ENCODE results near the gene GPR157. TPM values are rescaled to one million over a fixed set of nuclear protein-coding genes. Genes with fewer than 3 reads are reported as not detected.
"Not testable (repeated sequence)": the region's sequence is repeated elsewhere in the genome, so short reads cannot be mapped to it uniquely, and the experiment has no call there.

GPR157 gene, protein sequence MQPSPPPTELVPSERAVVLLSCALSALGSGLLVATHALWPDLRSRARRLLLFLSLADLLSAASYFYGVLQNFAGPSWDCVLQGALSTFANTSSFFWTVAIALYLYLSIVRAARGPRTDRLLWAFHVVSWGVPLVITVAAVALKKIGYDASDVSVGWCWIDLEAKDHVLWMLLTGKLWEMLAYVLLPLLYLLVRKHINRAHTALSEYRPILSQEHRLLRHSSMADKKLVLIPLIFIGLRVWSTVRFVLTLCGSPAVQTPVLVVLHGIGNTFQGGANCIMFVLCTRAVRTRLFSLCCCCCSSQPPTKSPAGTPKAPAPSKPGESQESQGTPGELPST
- 4.1 TPM for total RNA-seq (ENCODE audit: insufficient read depth, low replicate concordance)

- no peak for DNase-seq (ENCODE audit: low spot score)
Observed at GRCh38 chr1:9128520-9129265, at the start of gene GPR157. GPR157 (minus strand) TSS chr1:9129102; CDS start chr1:9129027, 75 bp downstream.

DNA sequence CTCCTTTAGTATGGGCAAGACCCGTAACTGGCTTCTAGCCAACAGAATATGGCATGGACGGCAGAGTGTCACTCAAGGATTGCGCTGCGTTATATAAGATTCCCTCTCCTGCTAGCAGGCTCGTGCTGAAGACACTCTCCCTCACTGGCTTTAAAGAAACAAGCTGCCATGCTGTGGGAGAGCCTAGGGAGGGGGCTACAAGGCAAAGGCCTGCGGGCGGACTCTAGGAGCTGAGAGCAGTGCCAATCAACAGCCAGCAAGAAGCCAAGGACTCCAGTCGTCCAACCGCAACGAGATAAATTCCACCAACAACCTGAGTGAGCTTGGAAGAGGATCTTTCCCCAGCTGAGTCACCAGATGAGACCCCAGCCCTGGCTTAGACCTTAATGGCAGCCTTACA lies 45.9 kb upstream of the GPR157 start:
- DNase-seq (ENCODE audit: low spot score): no peak

DNA sequence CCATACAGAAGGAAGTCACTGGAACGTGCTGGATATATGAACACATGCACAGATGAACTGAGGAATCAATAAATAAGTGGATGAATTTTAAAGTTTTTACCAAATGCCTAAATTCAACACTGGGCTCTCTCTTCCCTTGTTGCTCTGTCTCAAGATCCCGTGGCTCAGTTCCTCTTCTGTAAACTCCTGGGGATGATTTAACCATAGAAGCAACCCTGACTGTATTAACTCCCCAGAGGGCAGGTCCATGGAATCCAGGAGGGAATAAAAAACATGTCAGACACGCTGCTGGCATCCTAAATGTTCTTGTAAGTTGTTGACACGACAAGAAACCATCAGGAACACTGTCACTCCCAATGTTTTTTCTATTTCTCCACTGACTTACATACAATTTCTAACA lies 45.3 kb upstream of the GPR157 start:
- DNase-seq (ENCODE audit: low spot score): no peak

- no peak for DNase-seq (ENCODE audit: low spot score)
Observed at GRCh38 chr1:9169601-9170137, 40.8 kb upstream of the GPR157 start.

DNA sequence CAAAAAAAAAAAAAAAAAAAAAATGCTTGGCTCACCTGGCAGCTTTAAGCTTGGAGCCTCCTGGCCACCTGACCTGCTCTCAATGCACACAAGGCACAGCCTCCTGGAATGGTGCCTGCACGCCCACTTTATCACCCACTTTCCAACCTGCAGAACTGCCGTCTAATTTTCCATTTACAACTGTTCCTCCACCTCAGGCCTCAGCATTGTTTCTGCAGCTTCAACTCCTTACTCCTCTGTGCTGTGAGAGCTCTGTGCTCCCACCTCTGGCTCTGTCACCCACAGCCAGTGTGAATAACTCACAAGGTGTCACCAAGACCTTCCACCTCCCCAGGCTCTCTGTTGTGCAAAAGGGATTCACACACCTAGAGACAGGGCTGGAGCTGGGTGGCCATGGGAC lies 38.7 kb upstream of the GPR157 start:
- no peak for DNase-seq (ENCODE audit: low spot score)

DNA sequence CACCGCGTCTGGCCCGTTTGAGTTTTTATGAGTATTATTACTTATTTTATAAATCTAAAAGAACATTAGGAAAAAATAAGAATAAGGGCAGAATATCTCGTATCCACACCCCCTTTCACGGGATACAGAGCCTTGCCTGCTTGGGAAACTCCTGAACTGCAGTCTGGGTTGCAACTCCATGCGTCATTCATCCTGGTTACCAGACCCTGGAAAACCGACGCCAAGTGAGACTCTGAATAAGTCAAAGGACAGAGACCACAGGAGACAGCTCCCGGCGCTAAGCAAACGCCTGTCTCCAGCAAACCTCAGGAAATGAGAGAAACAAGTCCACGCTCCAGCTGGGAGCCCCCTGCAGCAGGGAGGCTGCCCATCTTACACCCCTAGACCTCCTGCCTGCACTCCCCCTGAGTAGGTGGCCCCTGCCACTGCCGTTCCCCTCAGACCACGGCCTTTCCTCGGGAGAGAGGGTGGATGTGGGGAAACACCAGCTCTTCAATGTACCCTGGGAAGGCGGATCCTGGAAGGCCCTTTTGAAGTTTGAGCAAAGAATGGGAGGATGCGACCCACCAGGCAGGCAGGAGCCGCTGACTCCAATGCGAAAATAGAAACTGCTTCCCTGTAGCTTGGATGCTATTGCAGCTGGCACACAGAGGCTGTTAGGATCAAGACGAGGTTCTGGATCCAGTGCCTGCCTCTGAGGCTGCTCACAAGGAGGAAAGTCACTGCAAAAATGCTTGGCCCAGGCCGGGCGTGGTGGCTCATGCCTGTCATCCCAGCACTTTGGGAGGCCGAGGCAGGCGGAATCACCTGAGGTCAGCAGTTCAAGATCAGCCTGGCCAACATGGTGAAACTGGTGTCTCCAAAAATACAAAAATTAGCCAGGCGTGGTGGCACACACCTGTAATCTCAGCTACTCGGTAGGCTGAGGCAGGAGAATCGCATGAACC lies 37.7 kb upstream of the GPR157 start:
- DNase-seq (ENCODE audit: low spot score): no peak

- no peak for DNase-seq (ENCODE audit: low spot score)
Observed at GRCh38 chr1:9165396-9165795, 36.5 kb upstream of the GPR157 start.

- no peak for DNase-seq (ENCODE audit: low spot score)
Observed at GRCh38 chr1:9164919-9165318, 36.0 kb upstream of the GPR157 start.

DNA sequence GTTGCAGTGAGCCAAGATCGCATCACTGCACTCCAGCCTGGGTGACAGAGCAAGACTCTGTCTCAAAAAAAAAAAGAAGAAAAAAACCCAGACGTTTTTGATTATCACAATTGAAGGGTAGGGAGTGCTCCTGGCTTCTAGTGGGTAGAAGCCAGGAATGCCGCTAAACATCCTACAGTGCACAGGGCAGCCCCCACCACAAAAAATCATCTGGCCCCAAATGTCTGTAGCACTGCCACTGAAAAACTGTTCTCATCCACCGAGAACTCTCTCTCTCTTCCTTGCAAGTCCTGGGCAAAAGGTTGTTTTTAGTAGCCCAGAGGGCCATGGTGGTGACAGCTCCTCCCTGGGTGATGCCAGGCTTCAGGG lies 35.6 kb upstream of the GPR157 start:
- DNase-seq (ENCODE audit: low spot score): no peak

- DNase-seq (ENCODE audit: low spot score): no peak
Observed at GRCh38 chr1:9161963-9162362, 33.1 kb upstream of the GPR157 start.

- DNase-seq (ENCODE audit: low spot score): no peak
Observed at GRCh38 chr1:9161342-9161741, 32.4 kb upstream of the GPR157 start.

GRCh38 chr1:9160079-9160717 lies 31.3 kb upstream of the GPR157 start:
- DNase-seq (ENCODE audit: low spot score): no peak

- DNase-seq (ENCODE audit: low spot score): no peak
Observed at GRCh38 chr1:9155879-9156278, 27.0 kb upstream of the GPR157 start.

- DNase-seq (ENCODE audit: low spot score): not testable (repeated sequence)
Observed at GRCh38 chr1:9155405-9155804, 26.5 kb upstream of the GPR157 start.

DNA sequence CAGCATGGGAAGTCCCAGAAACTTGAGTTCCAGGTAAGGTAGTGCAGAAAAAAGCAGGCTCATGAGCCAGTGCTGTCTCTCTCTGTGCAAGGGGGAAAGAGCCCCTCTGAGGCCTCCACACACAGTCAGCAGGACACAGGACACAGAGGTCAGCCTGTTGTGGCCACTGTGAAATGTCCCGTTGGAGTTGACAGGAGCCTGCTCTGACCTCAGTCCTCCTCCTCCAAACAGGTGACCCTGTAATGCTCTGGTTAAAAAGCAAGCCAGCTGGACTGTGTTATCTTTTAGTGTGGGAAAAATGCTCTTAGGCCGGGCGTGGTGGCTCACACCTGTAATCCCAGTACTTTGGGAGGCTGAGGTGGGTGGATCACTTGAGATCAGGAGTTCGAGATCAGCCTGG lies 24.2 kb upstream of the GPR157 start:
- no peak for DNase-seq (ENCODE audit: low spot score)

GRCh38 chr1:9152535-9152934 lies 23.6 kb upstream of the GPR157 start:
- no peak for DNase-seq (ENCODE audit: low spot score)

DNA sequence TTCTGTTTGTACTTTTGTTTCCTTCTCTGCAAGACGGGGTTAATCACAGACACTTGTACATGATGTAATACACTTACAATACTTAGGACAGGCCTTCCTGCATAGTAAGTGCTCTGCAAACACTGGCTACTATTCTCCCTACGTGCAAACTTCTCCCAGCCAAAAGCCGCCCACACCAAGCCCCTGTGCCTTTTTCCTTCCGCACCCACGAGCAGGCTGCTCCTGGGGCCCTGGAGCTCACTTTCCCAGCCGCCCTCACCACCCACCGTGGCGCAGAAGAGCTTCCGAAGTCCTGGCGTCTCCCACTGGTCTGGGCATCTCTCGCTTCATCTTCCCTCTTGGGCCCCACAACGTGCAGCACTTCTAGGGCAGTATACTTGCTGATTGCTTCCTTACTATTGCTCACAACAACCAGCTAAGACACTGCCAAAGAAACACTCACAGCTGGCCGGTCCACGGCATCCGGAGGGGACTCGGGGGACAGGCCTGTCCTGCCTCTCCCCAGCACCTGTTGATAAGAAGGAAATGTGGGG lies 22.5 kb upstream of the GPR157 start:
- no peak for DNase-seq (ENCODE audit: low spot score)

- DNase-seq (ENCODE audit: low spot score): no peak
Observed at GRCh38 chr1:9150582-9151327, 21.9 kb upstream of the GPR157 start.

- peak; percentile 72 for DNase-seq (ENCODE audit: low spot score)
Observed at GRCh38 chr1:9149837-9150581, 21.1 kb upstream of the GPR157 start.

GRCh38 chr1:9149151-9149550 lies 20.2 kb upstream of the GPR157 start:
- DNase-seq (ENCODE audit: low spot score): no peak

Data from umbilical cord (tissue), 2 donors.